Neuronal stem cell (in vitro differentiated cells): ENCODE data around the gene PIGP.
"Not testable (repeated sequence)": the region's sequence is repeated elsewhere in the genome, so short reads cannot be mapped to it uniquely, and the experiment has no call there.

Source experiments
- DNase-seq: peaks from one replicate; pipeline ENCODE4 v3.0.0-alpha.2; 2013; ENCODE audit warnings: low spot score
- H2AFZ ChIP-seq: one replicate; pipeline ENCODE4 v1.6.1; 2013; ENCODE audit warnings: mild to moderate bottlenecking, low read length, inconsistent platforms
- H2AK5ac ChIP-seq: 2 replicates; pipeline ENCODE4 v1.6.1; 2013; ENCODE audit warnings: low read depth, mild to moderate bottlenecking, inconsistent platforms, low read length, moderate library complexity, mixed read lengths
- H2BK120ac ChIP-seq: 2 replicates; pipeline ENCODE4 v1.6.1; 2013; ENCODE audit warnings: low read depth, mild to moderate bottlenecking, inconsistent platforms, low read length, moderate library complexity, mixed read lengths
- H2BK12ac ChIP-seq: one replicate; pipeline ENCODE4 v1.6.1; 2013; ENCODE audit warnings: low read length, inconsistent platforms
- H2BK15ac ChIP-seq: 2 replicates; pipeline ENCODE4 v1.6.1; 2013; ENCODE audit warnings: mild to moderate bottlenecking, low read length, inconsistent platforms, mixed read lengths
- H2BK5ac ChIP-seq: one replicate; pipeline ENCODE4 v1.6.1; 2013; ENCODE audit warnings: inconsistent platforms, mild to moderate bottlenecking, low read length, moderate library complexity
- H3K14ac ChIP-seq: one replicate; pipeline ENCODE4 v1.6.1; 2013; ENCODE audit warnings: low read length, inconsistent platforms
- H3K18ac ChIP-seq: 2 replicates; pipeline ENCODE4 v1.6.1; 2013; ENCODE audit warnings: low read length, inconsistent platforms
- H3K23ac ChIP-seq: 2 replicates; pipeline ENCODE4 v1.6.1; 2013; ENCODE audit warnings: low read depth, mild to moderate bottlenecking, mixed read lengths, low read length, inconsistent platforms; ENCODE audit not compliant: poor library complexity
- H3K27ac ChIP-seq: replicated peaks from 3 replicates; pipeline ENCODE4 v1.5.1; 2013; ENCODE audit warnings: low read length, inconsistent platforms
- H3K27me3 ChIP-seq, 3 experiments: 2 replicates each; pipeline ENCODE4 v1.6.1; 2013; ENCODE audit warnings: low read length in 3 of 3, mild to moderate bottlenecking in 2 of 3, inconsistent platforms in 1 of 3, low read depth in 1 of 3, mixed read lengths in 1 of 3, moderate library complexity in 1 of 3; ENCODE audit not compliant: control insufficient read depth in 3 of 3, insufficient read depth in 3 of 3
- H3K36me3 ChIP-seq, 2 donors: replicated peaks in 1 of 2; 2 replicates each; pipeline ENCODE4 v1.6.1; 2013; ENCODE audit warnings: low read length in 2 of 2; ENCODE audit not compliant: control insufficient read depth in 2 of 2, insufficient read depth in 2 of 2
- H3K4ac ChIP-seq: 2 replicates; pipeline ENCODE4 v1.6.1; 2013; ENCODE audit warnings: inconsistent platforms, mild to moderate bottlenecking, low read length, moderate library complexity
- H3K4me1 ChIP-seq, 2 donors: 1 replicate in 1 of 2; 2 replicates in 1 of 2; pipeline ENCODE4 v1.6.1; 2013; ENCODE audit warnings: low read length in 2 of 2, low read depth in 1 of 2; ENCODE audit not compliant: control insufficient read depth in 2 of 2, insufficient read depth in 1 of 2
- H3K4me2 ChIP-seq: one replicate; pipeline ENCODE4 v1.6.1; 2013; ENCODE audit warnings: mild to moderate bottlenecking, low read length, inconsistent platforms; ENCODE audit not compliant: insufficient read depth, poor library complexity, severe bottlenecking
- H3K4me3 ChIP-seq, 2 donors: 2 replicates each; pipeline ENCODE4 v1.5.1; 2013; ENCODE audit warnings: low read length in 2 of 2, mild to moderate bottlenecking in 2 of 2, inconsistent platforms in 1 of 2, moderate library complexity in 1 of 2
- H3K79me1 ChIP-seq: one replicate; pipeline ENCODE4 v1.6.1; 2013; ENCODE audit warnings: low read depth, mild to moderate bottlenecking, inconsistent platforms, low read length, moderate library complexity
- H3K9ac ChIP-seq: one replicate; pipeline ENCODE4 v1.6.1; 2013; ENCODE audit warnings: mild to moderate bottlenecking, low read depth, low read length, inconsistent platforms; ENCODE audit not compliant: poor library complexity
- H3K9me3 ChIP-seq, 2 donors: replicated peaks in 1 of 2; 2 replicates each; pipeline versions ENCODE3 to v1.6.1; 2013; ENCODE audit warnings: low read length in 2 of 2, mild to moderate bottlenecking in 2 of 2, inconsistent platforms in 1 of 2, low read depth in 1 of 2, mixed read lengths in 1 of 2, moderate library complexity in 1 of 2; ENCODE audit not compliant: control insufficient read depth in 2 of 2, insufficient read depth in 1 of 2
- H4K8ac ChIP-seq: one replicate; pipeline ENCODE4 v1.6.1; 2013; ENCODE audit warnings: low read depth, mild to moderate bottlenecking, inconsistent platforms, low read length, moderate library complexity
- H4K91ac ChIP-seq: one replicate; pipeline ENCODE4 v1.6.1; 2013; ENCODE audit warnings: low read length, low read depth, mild to moderate bottlenecking, inconsistent platforms; ENCODE audit not compliant: poor library complexity
- WGBS, 2 donors: extraction: QIAGEN DNeasy Blood & Tissue Kit; methylation state at CpG; one replicate each; pipeline ENCODE4 v1.1.7; 2013; ENCODE audit warnings: missing lambda C conversion rate in 2 of 2, mixed read lengths in 1 of 2; ENCODE audit not compliant: insufficient read length in 2 of 2, insufficient replicate concordance in 1 of 2; ENCODE audit errors: extremely low coverage in 2 of 2; 5-methylcytosine and 5-hydroxymethylcytosine counted together

The PIGP gene

DNA sequence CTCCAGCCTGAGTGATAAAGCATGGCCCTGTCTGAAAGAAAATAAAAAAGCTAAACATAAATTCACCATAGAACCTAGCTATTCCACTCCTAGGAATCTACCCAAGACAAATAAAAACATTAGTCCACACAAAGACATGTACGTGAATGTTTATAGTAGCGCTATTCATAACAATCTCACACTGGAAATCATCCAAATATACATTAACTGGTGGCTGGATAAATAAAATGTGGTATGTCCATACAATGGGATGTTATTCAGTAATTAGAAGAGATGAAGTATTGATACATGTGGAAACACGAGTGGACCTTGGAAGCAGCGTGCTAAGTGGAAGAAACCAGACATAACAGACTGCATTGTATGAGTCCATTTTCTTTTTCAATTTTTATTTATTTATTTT, 36.7 kb downstream of the PIGP start:
- Histone ChIP-seq H3K4me2 (no peak overlapping the region), H3K4ac (no peak overlapping the region), H3K79me1 (no peaks in the 10 kb centered on the region), H2BK120ac (no peak overlapping the region), H2BK5ac (no peak overlapping the region), H3K9ac (no peak overlapping the region), H4K8ac (no peak overlapping the region), H2AFZ (no peak overlapping the region), H4K91ac (no peak overlapping the region), H3K36me3 (no peaks in the 10 kb centered on the region), H3K18ac (no peak overlapping the region), H3K27ac (no peak overlapping the region), H3K23ac (no peak overlapping the region), H3K4me1 (peaks cover 4 to 7% of the 10 kb centered on the region in 2 donors), H3K4me3 (no peak overlapping the region), H3K9me3 (no peaks in the 10 kb centered on the region), H3K27me3 (no peaks in the 10 kb centered on the region), H2BK15ac (no peak overlapping the region), H2BK12ac (no peak overlapping the region), H3K14ac (no peak overlapping the region), H2AK5ac (no peak overlapping the region)
- no peak for DNase-seq
- no CpG with 5 or more reads among the region's 4 CpGs for WGBS, 2 donors

DNA sequence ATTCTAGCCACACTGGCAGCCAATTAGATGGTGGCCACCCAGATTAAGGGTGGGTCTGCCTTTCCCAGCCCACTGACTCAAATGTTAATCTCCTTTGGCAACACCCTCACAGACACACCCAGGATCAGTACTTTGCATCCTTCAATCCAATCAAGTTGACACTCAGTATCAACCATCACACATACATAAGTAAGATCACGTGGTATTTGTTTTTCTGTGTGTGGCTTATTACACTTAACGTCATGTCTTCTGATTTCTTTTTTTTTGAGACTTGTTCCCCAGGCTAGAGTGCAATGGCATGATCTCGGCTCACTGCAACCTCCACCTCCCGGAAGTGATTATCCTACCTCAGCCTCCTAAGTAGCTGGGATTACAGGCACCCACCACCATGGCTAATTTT, 38.5 kb downstream of the PIGP start:
- not testable (repeated sequence) for H2AK5ac ChIP-seq, H4K8ac ChIP-seq, H3K23ac ChIP-seq, H2AFZ ChIP-seq, H3K9ac ChIP-seq, H3K79me1 ChIP-seq, H3K4ac ChIP-seq, H3K18ac ChIP-seq, H2BK120ac ChIP-seq, H2BK12ac ChIP-seq, H4K91ac ChIP-seq, H2BK5ac ChIP-seq, H3K36me3 ChIP-seq, H3K4me1 ChIP-seq, H3K27me3 ChIP-seq, H3K14ac ChIP-seq, H3K4me3 ChIP-seq, H3K27ac ChIP-seq, H3K9me3 ChIP-seq, DNase-seq, H3K4me2 ChIP-seq, H2BK15ac ChIP-seq
- no CpG with 5 or more reads among the region's 4 CpGs for WGBS, 2 donors

DNA sequence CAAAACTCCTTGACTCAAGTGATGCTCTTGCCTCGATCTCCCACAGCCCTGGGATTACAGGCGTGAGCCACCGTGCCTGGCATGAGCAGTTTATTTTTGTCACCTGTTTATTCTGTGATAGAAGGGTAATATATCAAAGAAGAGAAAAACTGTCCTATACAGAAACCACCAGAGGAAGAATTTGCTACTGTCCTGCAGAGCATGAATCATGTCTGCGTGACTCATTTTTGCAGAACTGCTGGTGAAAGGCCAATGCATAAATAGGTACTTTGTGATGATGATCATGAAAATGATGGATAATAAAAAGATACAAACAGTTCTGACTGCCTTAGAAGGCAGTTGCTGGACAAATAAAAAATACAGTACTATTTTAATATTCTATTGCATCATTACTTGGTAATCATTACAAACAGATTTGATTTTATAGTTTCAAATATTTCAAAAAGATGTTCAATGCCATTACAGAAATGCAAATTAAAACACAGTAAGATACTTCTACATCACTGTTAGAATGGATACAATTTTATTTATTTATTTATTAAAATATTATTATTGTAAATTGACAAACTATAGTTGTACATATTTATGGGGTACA, 39.9 kb downstream of the PIGP start:
- Histone ChIP-seq H2AFZ (no peak overlapping the region), H4K91ac (no peak overlapping the region), H2BK5ac (no peak overlapping the region), H3K79me1 (no peaks in the 10 kb centered on the region), H3K4me3 (no peak overlapping the region), H2BK12ac (no peak overlapping the region), H3K14ac (no peak overlapping the region), H3K4me1 (peaks cover 0 to 1% of the 10 kb centered on the region in 2 donors), H4K8ac (no peak overlapping the region), H2BK15ac (no peak overlapping the region), H3K4ac (no peak overlapping the region), H3K36me3 (no peaks in the 10 kb centered on the region), H3K27me3 (no peaks in the 10 kb centered on the region), H3K9ac (no peak overlapping the region), H3K23ac (no peak overlapping the region), H3K18ac (no peak overlapping the region), H3K4me2 (no peak overlapping the region), H3K27ac (no peak overlapping the region), H2BK120ac (no peak overlapping the region), H3K9me3 (no peaks in the 10 kb centered on the region), H2AK5ac (no peak overlapping the region)
- WGBS, 2 donors, result no CpG with 5 or more reads among the region's 4 CpGs
- DNase-seq, result no peak

DNA sequence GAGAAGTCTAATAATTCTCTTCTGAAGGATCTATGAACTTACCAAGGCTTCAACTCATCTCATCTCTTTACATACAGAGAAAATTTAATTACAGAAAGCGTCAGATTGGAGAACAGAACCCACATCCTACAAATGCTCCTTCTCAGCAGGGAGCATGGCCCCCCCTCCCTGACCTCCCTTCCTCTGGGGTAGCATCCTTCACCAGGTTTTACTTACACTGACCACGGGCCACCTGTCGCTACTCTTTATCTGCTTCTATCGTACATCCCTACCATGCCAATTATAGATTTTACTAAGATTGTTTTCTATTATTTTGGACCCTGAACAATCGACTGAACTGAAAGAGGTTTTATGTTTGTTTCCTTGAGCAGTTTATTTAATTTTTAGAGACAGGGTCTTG, 40.6 kb downstream of the PIGP start:
- Histone ChIP-seq H3K4me1 (peaks cover 0 to 1% of the 10 kb centered on the region in 2 donors), H3K4me2 (no peak overlapping the region)
- no CpG with 5 or more reads among the region's 5 CpGs for WGBS, 2 donors

More for the DNA sequence above, 40.6 kb downstream of the PIGP start:
- DNase-seq, result no peak
- Histone ChIP-seq H2BK120ac (no peak overlapping the region), H4K8ac (no peak overlapping the region), H2AK5ac (no peak overlapping the region), H3K23ac (no peak overlapping the region), H3K27ac (no peak overlapping the region), H3K79me1 (no peaks in the 10 kb centered on the region), H3K9ac (no peak overlapping the region), H2AFZ (no peak overlapping the region), H3K18ac (no peak overlapping the region), H3K4me3 (no peak overlapping the region), H2BK15ac (no peak overlapping the region), H3K27me3 (no peaks in the 10 kb centered on the region), H2BK12ac (no peak overlapping the region), H4K91ac (no peak overlapping the region), H3K9me3 (no peaks in the 10 kb centered on the region), H3K4ac (no peak overlapping the region), H3K36me3 (no peaks in the 10 kb centered on the region), H2BK5ac (no peak overlapping the region), H3K14ac (no peak overlapping the region)
